ENCODE measurements around the gene CTSA. TPM values are rescaled to one million over a fixed set of nuclear protein-coding genes. Genes with fewer than 3 reads are reported as not detected.
A peak's percentile ranks its signal among the peaks of the same experiment; 100 is the strongest.
"Not testable (repeated sequence)": the region's sequence is repeated elsewhere in the genome, so short reads cannot be mapped to it uniquely, and the experiment has no call there.

Gene CTSA
- total and polyA plus RNA-seq, 2 experiments from 2014 or later, result 425 to 716 TPM

DNA sequence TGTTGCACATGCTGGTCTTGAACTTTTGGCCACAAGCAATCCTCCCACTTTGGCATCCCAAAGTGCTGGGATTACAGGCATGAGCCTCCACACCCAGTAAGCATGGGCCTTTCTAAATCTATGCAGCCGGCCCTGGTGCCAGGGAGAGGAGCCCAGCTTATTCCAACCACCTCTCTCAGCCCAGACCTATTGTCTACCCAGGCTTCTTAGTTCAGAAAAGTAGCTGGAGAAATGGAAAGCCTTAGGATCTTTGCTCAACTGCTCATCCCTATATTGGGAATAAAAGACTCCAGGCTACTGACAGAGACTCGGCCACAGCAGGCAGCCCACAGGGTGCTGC is 35.6 kb downstream of the CTSA start:
- H4K20me1 ChIP-seq (ENCODE audit: insufficient read depth, poor library complexity, severe bottlenecking), result no peaks in the 10 kb centered on the region
- H3K27ac ChIP-seq, result peak overlapping the region; percentile 84
- H3K27me3 ChIP-seq, result no peaks in the 10 kb centered on the region
- H3K9me3 ChIP-seq (ENCODE audit: low read depth), result no peaks in the 10 kb centered on the region
- H2AFZ ChIP-seq, result no peak overlapping the region
- DNase-seq (ENCODE audit: low spot score), result no peak
- WGBS (ENCODE audit: low lambda C conversion rate, missing lambda C conversion rate), result 94% methylated on average over 2 of the region's 2 CpGs
- H3K36me3 ChIP-seq (replicated peaks; ENCODE audit: insufficient read depth, low read depth), result no peaks in the 10 kb centered on the region
- no peak overlapping the region for H3K4me2 ChIP-seq
- TF ChIP-seq EZH2 (IDR thresholded peaks at IDR 0.05; ENCODE audit: borderline replicate concordance), result no peak
- no peak for TF ChIP-seq EZH2phosphoT487 (IDR thresholded peaks at IDR 0.05; ENCODE audit: low read depth, severe bottlenecking, unreplicated experiment)
- no peak for TF ChIP-seq CTCF (IDR thresholded peaks at IDR 0.05; ENCODE audit: poor library complexity)
- H3K79me2 ChIP-seq, result no peaks in the 10 kb centered on the region
- H3K4me3 ChIP-seq, result no peak overlapping the region
- no peaks in the 10 kb centered on the region for H3K9me2 ChIP-seq (replicated peaks; ENCODE audit: insufficient read depth)
- H3K4me1 ChIP-seq (ENCODE audit: insufficient read depth), result peaks cover 24% of the 10 kb centered on the region

DNA sequence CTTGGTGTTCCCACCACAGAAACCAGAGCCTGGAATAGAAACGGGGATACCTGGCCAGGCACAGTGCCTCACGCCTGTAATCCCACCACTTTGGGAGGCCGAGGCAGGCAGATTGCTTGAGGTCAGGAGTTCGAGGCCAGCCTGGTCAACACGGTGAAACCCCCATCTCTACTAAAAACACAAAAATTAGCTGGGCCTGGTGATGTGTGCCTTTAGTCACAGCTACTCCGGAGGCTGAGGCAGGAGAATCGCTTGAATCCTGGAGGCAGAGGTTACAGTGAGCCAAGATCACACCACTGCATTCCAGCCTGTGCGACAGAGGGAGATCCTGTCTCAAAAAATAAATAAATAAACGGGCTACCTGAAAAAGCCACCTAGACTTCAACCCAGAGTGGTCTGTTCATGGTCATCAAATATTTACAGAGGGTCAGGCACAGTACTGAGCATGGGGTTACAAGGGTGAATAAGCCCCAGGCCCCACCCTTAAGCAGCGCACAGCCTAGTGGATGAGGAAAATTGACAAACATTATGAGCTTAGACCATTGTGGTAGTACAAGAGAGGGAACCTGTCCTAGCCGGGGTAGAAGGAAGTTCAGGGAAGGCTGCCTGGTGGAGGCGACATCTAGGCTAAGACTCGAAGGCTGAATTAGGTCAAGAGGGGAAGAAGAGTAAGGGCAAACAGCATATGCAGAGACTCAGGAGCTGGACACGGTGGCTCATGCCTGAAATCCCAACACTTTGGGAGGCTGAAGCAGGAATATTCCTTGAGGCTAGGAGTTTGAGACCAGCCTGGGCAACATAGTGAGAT is 36.1 kb downstream of the CTSA start:
- H3K79me2 ChIP-seq, result peaks cover under 1% of the 10 kb centered on the region
- H3K27ac ChIP-seq, result peak overlapping the region; percentile 84
- 73% methylated on average over 14 of the region's 14 CpGs for WGBS (ENCODE audit: low lambda C conversion rate, missing lambda C conversion rate)
- H3K4me1 ChIP-seq (ENCODE audit: insufficient read depth), result peaks cover 18% of the 10 kb centered on the region
- no peak for DNase-seq (ENCODE audit: low spot score)
- H3K36me3 ChIP-seq (replicated peaks; ENCODE audit: insufficient read depth, low read depth), result no peaks in the 10 kb centered on the region
- no peak overlapping the region for H2AFZ ChIP-seq
- no peaks in the 10 kb centered on the region for H3K27me3 ChIP-seq
- no peaks in the 10 kb centered on the region for H4K20me1 ChIP-seq (ENCODE audit: insufficient read depth, poor library complexity, severe bottlenecking)
- no peaks in the 10 kb centered on the region for H3K9me2 ChIP-seq (replicated peaks; ENCODE audit: insufficient read depth)
- H3K4me3 ChIP-seq, result no peak overlapping the region
- H3K4me2 ChIP-seq, result no peak overlapping the region
- no peaks in the 10 kb centered on the region for H3K9me3 ChIP-seq (ENCODE audit: low read depth)
- TF ChIP-seq EZH2 (IDR thresholded peaks at IDR 0.05; ENCODE audit: borderline replicate concordance) (no peak), CTCF (IDR thresholded peaks at IDR 0.05; ENCODE audit: poor library complexity) (no peak), EZH2phosphoT487 (IDR thresholded peaks at IDR 0.05; ENCODE audit: low read depth, severe bottlenecking, unreplicated experiment) (no peak)

DNA sequence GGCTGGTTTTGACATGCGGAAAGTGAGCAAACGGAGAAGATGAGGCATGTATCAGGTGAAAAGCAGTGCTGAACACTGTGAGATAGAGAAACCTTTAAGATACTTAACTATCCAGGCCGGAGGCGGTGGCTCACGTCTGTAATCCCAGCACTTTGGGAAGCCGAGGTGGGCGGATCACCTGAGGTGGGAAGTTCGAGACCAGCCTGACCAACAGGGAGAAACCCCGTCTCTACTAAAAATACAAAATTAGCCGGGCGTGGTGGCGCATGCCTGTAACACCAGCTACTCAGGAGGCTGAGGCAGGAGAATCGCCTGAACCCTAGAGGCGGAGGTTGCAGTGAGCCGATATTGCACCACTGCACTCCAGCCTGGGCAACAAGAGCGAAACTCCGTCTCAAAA is 40.5 kb downstream of the CTSA start:
- not testable (repeated sequence) for DNase-seq (ENCODE audit: low spot score); H4K20me1 ChIP-seq (ENCODE audit: insufficient read depth, poor library complexity, severe bottlenecking); H2AFZ ChIP-seq; H3K9me2 ChIP-seq (replicated peaks; ENCODE audit: insufficient read depth); H3K4me3 ChIP-seq; H3K9me3 ChIP-seq (ENCODE audit: low read depth); H3K36me3 ChIP-seq (replicated peaks; ENCODE audit: insufficient read depth, low read depth); H3K27me3 ChIP-seq
- Histone ChIP-seq H3K4me2 (peak overlapping the region; percentile 89), H3K79me2 (peaks cover 30% of the 10 kb centered on the region), H3K27ac (peak overlapping the region; percentile 100), H3K4me1 (ENCODE audit: insufficient read depth) (peaks cover 20% of the 10 kb centered on the region)
- WGBS (ENCODE audit: low lambda C conversion rate, missing lambda C conversion rate), result 86% methylated on average over 17 of the region's 17 CpGs

GRCh38 chr20:45933266-45934045 is 42.3 kb downstream of the CTSA start:
- peak overlapping the region; percentile 100 for H3K27ac ChIP-seq
- H2AFZ ChIP-seq, result no peak overlapping the region
- H3K4me1 ChIP-seq (ENCODE audit: insufficient read depth), result peaks cover 16% of the 10 kb centered on the region
- H3K4me3 ChIP-seq, result peak overlapping the region; percentile 80
- peak overlapping the region; percentile 89 for H3K4me2 ChIP-seq
- H3K9me2 ChIP-seq (replicated peaks; ENCODE audit: insufficient read depth), result no peaks in the 10 kb centered on the region
- DNase-seq (ENCODE audit: low spot score), result peak; percentile 89
- TF ChIP-seq EZH2phosphoT487 (IDR thresholded peaks at IDR 0.05; ENCODE audit: low read depth, severe bottlenecking, unreplicated experiment) (no peak), CTCF (IDR thresholded peaks at IDR 0.05; ENCODE audit: poor library complexity) (peak; percentile 48)
- no peaks in the 10 kb centered on the region for H3K9me3 ChIP-seq (ENCODE audit: low read depth)
- H3K27me3 ChIP-seq, result no peaks in the 10 kb centered on the region
- H4K20me1 ChIP-seq (ENCODE audit: insufficient read depth, poor library complexity, severe bottlenecking), result no peaks in the 10 kb centered on the region
- 21% methylated on average over 22 of the region's 22 CpGs for WGBS (ENCODE audit: low lambda C conversion rate, missing lambda C conversion rate)
- H3K79me2 ChIP-seq, result peaks cover 48% of the 10 kb centered on the region
- no peaks in the 10 kb centered on the region for H3K36me3 ChIP-seq (replicated peaks; ENCODE audit: insufficient read depth, low read depth)

Measured in hepatocyte (in vitro differentiated cells).